ENCODE measurements around the gene PNPLA2.

PNPLA2 gene

DNA sequence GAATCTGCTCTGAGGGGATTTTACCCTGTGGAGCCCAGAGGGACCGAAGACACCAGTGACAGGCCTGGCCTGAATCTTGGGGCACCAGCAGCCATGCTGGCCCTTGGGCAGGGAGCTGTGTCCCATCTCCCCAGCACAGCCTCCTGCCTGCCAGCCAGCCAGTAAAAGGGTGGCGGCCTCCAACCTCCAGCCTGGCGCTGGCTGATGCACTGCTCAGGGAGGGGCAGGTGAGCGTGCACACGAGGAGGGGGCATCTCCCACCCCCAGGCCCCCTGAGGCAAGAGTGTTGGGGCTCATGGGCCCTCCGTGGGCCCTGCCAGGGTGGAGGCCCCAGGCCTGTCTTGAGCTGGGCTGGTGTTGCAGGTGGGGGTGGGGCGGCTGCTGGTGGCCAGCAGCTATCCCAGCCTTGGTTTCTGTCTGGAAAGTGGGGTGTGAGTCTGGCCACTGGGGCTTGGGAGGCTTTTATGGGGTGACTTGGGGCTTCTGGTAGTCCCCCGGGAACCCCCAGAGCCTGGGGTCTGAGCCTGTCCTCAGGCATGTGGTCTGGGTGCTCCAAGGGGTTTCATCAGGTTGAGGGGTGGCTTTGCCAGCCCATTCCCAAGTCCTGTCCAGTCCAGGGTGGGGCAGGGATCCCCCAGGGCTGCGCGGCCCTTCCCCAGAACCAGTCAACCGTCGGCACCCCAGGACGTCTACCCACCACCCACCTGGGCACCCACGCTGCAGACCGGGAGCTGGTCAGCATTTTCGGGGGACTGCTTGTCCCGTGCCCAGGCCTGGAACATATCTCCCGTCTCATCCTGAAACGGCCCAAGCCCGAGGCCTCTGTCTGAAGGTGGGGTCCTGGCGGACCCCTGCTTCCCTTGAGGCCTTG lies 41.8 kb downstream of the PNPLA2 start:
- no peak for DNase-seq (ENCODE audit: low read depth)

DNA sequence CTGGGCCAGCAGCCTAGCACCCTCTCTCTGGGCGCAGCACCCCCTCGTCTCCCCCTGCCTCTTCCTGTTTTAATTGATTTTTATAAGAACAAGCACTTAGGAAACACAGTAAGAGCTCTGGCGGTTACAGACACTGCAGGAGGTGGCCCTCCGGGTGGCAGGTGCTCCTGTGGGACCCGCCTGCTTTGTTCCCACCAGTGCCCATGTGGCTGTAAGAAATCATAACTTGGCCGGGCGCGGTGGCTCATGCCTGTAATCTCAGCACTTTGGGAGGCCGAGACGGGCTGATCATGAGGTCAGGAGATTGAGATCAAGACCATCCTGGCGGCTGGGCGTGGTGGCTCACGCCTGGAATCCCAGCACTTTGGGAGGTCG lies 42.4 kb downstream of the PNPLA2 start:
- DNase-seq (ENCODE audit: low read depth) = no peak

DNA sequence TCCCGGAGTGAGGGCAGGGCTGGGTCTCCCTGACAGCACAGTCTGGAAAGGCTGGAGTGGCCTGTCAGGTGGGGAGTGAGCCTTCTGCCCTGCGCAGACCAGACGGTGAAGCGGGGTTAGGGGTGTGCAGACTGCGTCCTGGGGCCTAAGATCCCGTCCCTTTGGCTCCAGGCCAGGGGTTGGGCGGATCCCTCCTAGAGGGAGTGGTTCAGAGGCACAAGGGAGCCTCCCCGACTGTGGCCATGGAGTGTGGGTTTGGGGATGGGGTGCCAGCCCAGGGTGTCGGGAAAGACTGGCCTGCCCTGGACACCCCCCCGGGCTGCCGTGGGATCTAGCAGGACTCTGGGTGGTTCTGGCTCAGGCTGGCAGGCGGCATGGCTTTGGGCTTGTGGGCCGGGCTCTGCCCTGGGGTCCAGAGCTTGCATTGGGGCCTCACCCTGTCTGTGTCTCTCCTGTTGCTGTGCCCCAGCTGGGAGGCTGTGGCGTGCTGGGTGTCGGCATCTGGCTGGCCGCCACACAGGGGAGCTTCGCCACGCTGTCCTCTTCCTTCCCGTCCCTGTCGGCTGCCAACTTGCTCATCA lies 43.5 kb downstream of the PNPLA2 start:
- no peak for DNase-seq (ENCODE audit: low read depth)

DNA sequence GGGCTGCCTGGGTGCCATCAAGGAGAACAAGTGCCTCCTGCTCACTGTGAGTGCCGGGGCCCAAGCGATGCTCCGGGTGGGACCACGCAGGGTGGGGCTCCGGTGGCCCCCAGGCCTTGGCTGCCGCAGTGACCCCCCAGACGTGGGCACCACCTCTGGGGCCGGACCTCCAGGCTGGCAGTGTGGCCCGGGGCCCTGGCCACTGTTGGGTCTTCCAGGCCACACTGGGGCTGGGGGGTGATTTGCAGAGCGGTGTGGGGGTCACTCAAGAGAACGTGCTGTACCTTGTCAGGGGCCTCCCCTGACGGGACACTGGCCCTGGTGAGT lies 43.9 kb downstream of the PNPLA2 start:
- no peak for DNase-seq (ENCODE audit: low read depth)

- no peak for DNase-seq (ENCODE audit: low read depth)
Measured at GRCh38 chr11:863023-863909, 44.6 kb downstream of the PNPLA2 start.

GRCh38 chr11:863910-864827 lies 45.5 kb downstream of the PNPLA2 start:
- DNase-seq (ENCODE audit: low read depth) = no peak

DNA sequence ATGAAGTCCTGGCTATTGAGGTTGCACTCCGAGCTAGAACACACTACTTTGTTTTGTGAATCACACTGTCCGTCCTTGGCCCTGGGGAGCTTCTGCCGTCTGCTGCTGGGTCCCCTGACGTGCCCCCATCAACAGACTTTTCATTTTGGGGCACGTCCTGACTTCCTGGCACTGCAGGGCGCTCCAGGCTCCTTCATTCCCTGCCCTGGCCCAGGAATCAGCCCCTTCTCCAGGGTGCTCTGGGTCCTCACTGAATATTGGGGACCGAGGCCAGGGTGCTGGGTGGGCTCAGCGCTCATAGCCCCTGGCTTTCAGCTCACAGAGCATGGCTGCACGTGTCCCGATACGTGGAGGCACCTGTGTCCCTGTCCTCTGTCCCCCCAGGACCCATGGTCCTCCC lies 46.2 kb downstream of the PNPLA2 start:
- DNase-seq (ENCODE audit: low read depth) = no peak

GRCh38 chr11:865462-866430 lies 47.0 kb downstream of the PNPLA2 start:
- DNase-seq (ENCODE audit: low read depth) = no peak

DNA sequence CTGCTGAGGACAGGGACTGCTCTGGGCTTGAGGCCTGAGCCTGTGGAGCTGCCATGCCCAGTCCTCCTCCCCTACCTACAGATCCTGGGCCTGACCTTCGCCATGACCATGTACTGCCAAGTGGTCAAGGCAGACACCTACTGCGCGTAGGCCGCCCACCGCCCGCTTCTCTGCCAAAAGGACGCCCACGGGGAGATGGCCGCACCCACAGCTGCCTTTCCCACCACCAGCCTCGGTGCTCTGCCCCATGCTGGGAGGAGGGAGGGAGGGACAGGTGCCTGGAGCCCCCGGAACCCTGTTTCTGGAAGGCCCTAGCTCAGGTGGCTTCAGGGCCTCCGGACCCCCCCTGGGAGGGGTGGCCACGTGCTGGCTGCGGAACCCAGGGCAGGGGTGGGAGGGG lies 47.8 kb downstream of the PNPLA2 start:
- DNase-seq (ENCODE audit: low read depth) = no peak

- no peak for DNase-seq (ENCODE audit: low read depth)
Measured at GRCh38 chr11:867856-868358, 49.2 kb downstream of the PNPLA2 start.

GRCh38 chr11:868394-868793 lies 49.7 kb downstream of the PNPLA2 start:
- DNase-seq (ENCODE audit: low read depth) = no peak

GRCh38 chr11:868802-869201 lies 50.1 kb downstream of the PNPLA2 start:
- no peak for DNase-seq (ENCODE audit: low read depth)

- DNase-seq (ENCODE audit: low read depth) = no peak
Measured at GRCh38 chr11:869399-870126, 50.8 kb downstream of the PNPLA2 start.

- DNase-seq (ENCODE audit: low read depth) = no peak
Measured at GRCh38 chr11:870127-870413, 51.4 kb downstream of the PNPLA2 start.

- DNase-seq (ENCODE audit: low read depth) = no peak
Measured at GRCh38 chr11:870418-870817, 51.7 kb downstream of the PNPLA2 start.

DNA sequence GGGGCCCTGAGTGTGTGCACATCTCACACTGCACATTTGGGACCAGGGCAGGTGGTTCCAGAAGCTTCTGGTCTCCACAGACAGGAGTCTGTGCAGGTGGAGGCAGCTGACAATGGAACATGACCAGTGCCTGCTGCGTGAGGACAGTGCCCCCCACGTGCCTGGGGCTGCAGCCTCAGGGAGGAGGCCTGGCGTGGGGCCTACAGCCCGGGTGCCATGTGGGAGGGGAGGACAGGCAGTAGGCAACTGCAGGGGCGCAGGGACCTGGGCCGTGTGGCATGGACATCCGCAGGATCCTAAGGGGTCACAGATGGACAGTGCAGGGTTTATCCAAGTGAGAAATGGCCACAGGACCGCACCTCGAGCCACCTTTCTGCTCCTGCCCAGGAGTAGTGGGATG lies 52.8 kb downstream of the PNPLA2 start:
- DNase-seq (ENCODE audit: low read depth) = no peak

GRCh38 chr11:872799-873198 lies 54.1 kb downstream of the PNPLA2 start:
- no peak for DNase-seq (ENCODE audit: low read depth)

DNA sequence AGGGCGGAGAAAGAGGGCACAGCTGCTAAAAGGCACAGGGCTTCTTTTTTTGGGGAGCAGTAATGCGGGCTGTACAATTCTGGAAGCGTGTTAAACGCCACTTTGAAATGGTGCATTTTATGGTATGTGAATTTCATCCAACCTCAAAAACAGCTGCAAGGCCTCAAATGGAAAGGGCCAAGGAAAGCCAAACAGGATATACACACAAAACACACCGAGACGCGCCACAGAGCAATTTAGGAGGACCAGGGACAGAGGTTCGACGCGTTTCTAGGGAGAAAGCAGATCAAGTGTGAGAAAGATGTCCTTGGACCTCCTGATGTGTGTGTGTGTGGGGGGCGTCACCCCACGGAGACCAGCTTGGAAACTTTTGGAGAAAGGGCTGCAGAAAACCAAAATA lies 55.0 kb downstream of the PNPLA2 start:
- DNase-seq (ENCODE audit: low read depth) = no peak
